ENCODE data around the gene CYFIP2. TPM values are rescaled to one million over a fixed set of nuclear protein-coding genes. Genes with fewer than 3 reads are reported as not detected.
"Not testable (repeated sequence)": the region's sequence is repeated elsewhere in the genome, so short reads cannot be mapped to it uniquely, and the experiment has no call there.

Gene CYFIP2
- total RNA-seq, 1 donor from 2014 or later = 42.9 TPM

DNA sequence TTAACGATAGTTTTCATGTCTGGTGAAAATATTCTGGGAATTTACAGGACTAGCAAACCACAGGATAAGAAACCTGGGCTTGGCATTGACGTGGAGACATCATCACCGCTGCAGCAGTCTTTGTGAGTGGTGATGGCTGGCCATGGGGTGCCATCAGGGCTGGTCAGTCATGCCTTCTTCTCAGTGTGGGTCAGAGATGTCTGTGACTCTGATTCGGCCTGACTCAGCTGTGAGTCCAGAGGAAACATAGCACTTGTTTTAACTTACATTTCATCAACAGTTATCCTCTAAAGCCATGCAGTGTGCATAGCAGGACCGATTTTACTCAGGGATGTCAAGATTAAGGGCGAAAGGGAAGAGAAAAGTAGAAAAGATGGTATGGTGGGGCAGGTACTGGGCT lies 33.2 kb upstream of the CYFIP2 start:
- Mint-ChIP-seq H3K27me3 (ENCODE audit: unreplicated experiment) (no peaks in the 10 kb centered on the region), H3K36me3 (ENCODE audit: low read depth, unreplicated experiment) (no peaks in the 10 kb centered on the region), H3K27ac (ENCODE audit: unreplicated experiment) (no peak overlapping the region), H3K4me3 (ENCODE audit: unreplicated experiment) (no peak overlapping the region), H3K4me1 (ENCODE audit: unreplicated experiment) (no peaks in the 10 kb centered on the region), H3K9me3 (ENCODE audit: unreplicated experiment) (no peaks in the 10 kb centered on the region)
- TF ChIP-seq, protein P1, sequence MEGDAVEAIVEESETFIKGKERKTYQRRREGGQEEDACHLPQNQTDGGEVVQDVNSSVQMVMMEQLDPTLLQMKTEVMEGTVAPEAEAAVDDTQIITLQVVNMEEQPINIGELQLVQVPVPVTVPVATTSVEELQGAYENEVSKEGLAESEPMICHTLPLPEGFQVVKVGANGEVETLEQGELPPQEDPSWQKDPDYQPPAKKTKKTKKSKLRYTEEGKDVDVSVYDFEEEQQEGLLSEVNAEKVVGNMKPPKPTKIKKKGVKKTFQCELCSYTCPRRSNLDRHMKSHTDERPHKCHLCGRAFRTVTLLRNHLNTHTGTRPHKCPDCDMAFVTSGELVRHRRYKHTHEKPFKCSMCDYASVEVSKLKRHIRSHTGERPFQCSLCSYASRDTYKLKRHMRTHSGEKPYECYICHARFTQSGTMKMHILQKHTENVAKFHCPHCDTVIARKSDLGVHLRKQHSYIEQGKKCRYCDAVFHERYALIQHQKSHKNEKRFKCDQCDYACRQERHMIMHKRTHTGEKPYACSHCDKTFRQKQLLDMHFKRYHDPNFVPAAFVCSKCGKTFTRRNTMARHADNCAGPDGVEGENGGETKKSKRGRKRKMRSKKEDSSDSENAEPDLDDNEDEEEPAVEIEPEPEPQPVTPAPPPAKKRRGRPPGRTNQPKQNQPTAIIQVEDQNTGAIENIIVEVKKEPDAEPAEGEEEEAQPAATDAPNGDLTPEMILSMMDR (IDR thresholded peaks at IDR 0.05; ENCODE audit: unreplicated experiment) = no peak
- DNase-seq (ENCODE audit: low spot score) = no peak

DNA sequence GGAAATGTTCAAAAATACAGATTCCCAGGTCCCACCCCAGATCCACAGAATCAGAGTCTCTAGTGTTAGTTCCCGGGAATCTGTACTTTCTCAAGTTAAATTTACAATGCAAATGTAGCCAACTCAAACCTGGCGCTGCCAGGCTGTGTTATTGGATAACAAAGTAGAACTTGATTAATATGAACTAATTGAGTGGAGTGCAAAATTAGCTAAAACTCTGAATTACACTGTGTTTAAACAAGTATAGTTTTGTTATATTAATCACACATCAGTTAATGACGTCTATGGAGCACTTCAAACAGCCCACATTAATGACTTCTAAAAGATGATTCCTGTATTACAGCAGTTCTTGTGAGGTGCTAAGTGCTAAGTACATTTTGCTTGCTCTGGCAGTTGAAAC lies 32.4 kb upstream of the CYFIP2 start:
- no peak overlapping the region for H3K27ac Mint-ChIP-seq (ENCODE audit: unreplicated experiment)
- H3K4me3 Mint-ChIP-seq (ENCODE audit: unreplicated experiment) = no peak overlapping the region
- TF ChIP-seq, protein P1 (IDR thresholded peaks at IDR 0.05; ENCODE audit: unreplicated experiment) = no peak
- DNase-seq (ENCODE audit: low spot score) = no peak
- no peaks in the 10 kb centered on the region for H3K4me1 Mint-ChIP-seq (ENCODE audit: unreplicated experiment)
- H3K36me3 Mint-ChIP-seq (ENCODE audit: low read depth, unreplicated experiment) = no peaks in the 10 kb centered on the region
- no peaks in the 10 kb centered on the region for H3K27me3 Mint-ChIP-seq (ENCODE audit: unreplicated experiment)
- no peaks in the 10 kb centered on the region for H3K9me3 Mint-ChIP-seq (ENCODE audit: unreplicated experiment)

DNA sequence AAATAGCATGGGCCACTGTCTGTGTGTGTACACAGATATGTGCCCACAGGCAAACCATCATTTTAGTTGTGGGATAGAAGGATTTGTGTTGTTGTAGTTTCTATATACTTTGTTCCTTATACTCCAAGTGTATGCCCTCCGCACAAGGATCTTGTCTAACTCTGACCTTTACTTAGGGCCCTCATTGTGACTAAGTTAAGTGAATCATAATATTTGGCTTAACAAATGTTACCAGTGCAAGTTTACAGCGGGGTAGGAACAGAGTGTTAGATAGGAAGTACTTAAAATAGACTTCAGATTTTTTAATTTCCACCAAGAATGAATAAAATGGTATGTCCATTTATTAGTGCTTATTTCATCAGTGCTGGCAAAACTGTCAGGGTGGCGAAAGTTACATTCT lies 29.5 kb upstream of the CYFIP2 start:
- no peak for DNase-seq (ENCODE audit: low spot score)
- TF ChIP-seq, protein P1 (IDR thresholded peaks at IDR 0.05; ENCODE audit: unreplicated experiment) = no peak
- H3K27ac Mint-ChIP-seq (ENCODE audit: unreplicated experiment) = no peak overlapping the region
- H3K4me3 Mint-ChIP-seq (ENCODE audit: unreplicated experiment) = no peak overlapping the region
- no peaks in the 10 kb centered on the region for H3K4me1 Mint-ChIP-seq (ENCODE audit: unreplicated experiment)
- H3K36me3 Mint-ChIP-seq (ENCODE audit: low read depth, unreplicated experiment) = no peaks in the 10 kb centered on the region
- H3K27me3 Mint-ChIP-seq (ENCODE audit: unreplicated experiment) = peaks cover 8% of the 10 kb centered on the region
- H3K9me3 Mint-ChIP-seq (ENCODE audit: unreplicated experiment) = no peaks in the 10 kb centered on the region

DNA sequence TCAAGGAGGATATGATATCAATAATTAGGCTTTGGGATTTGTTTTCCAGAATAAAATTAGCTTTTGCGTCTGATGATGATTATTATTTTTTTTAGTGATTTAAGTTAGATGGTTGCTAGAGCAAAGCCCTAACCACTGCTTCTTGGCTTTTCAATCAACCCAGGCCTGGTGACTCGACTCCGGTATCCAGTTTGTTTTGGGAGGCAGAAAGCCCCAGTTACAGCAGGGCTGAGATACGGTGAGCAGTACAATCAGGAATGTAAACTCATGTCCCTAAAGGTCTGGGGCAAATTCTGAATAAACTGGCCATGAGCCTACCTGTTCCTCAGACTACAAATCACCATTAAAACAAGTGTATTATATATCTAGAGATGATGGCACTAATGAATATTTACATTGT lies 24.4 kb upstream of the CYFIP2 start:
- H3K4me3 Mint-ChIP-seq (ENCODE audit: unreplicated experiment) = no peak overlapping the region
- H3K4me1 Mint-ChIP-seq (ENCODE audit: unreplicated experiment) = no peaks in the 10 kb centered on the region
- TF ChIP-seq, protein P1 (IDR thresholded peaks at IDR 0.05; ENCODE audit: unreplicated experiment) = no peak
- no peaks in the 10 kb centered on the region for H3K9me3 Mint-ChIP-seq (ENCODE audit: unreplicated experiment)
- H3K27me3 Mint-ChIP-seq (ENCODE audit: unreplicated experiment) = peaks cover 8% of the 10 kb centered on the region
- DNase-seq (ENCODE audit: low spot score) = no peak
- no peak overlapping the region for H3K27ac Mint-ChIP-seq (ENCODE audit: unreplicated experiment)
- no peaks in the 10 kb centered on the region for H3K36me3 Mint-ChIP-seq (ENCODE audit: low read depth, unreplicated experiment)

DNA sequence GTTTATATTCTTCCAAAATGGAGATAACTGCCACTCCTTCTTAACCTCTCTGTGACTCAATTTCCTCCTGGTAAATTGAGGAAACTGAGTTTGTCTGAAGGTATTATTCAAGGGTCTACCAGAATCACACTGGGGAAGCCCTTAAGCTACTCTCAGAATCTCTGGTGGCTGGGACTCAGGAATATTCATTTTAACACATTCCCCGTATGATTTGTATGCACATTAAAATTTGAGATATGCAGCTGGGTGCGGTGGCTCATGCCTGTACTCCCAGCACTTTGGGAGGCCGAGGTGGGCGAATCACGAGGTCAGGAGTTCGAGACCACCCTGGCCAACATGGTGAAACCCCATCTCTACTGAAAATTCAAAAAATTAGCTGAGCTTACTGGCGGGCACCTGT lies 21.2 kb upstream of the CYFIP2 start:
- H3K4me3 Mint-ChIP-seq (ENCODE audit: unreplicated experiment); H3K9me3 Mint-ChIP-seq (ENCODE audit: unreplicated experiment); H3K4me1 Mint-ChIP-seq (ENCODE audit: unreplicated experiment); DNase-seq (ENCODE audit: low spot score); H3K27me3 Mint-ChIP-seq (ENCODE audit: unreplicated experiment); H3K36me3 Mint-ChIP-seq (ENCODE audit: low read depth, unreplicated experiment); H3K27ac Mint-ChIP-seq (ENCODE audit: unreplicated experiment): not testable (repeated sequence)

DNA sequence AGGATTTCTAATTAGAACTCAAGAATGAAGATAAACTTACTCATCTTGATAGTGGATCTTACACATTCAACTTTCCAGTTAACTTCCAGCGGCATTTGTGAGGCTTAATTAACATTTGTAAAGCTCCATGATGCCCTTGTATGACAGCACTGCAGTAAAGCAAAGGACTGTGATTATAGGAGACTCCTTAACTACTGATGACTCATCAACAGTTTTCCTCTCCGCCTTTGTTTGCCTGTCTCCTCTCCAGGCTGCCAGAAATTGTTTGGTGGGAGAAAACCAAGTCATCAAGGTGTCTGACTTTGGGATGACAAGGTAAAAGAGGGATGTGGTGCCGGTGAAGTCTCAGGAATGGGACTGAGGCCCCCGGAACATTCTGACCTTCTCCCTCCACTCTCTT lies 20.4 kb upstream of the CYFIP2 start:
- TF ChIP-seq, protein P1 (IDR thresholded peaks at IDR 0.05; ENCODE audit: unreplicated experiment) = no peak
- H3K4me1 Mint-ChIP-seq (ENCODE audit: unreplicated experiment) = no peaks in the 10 kb centered on the region
- no peak for DNase-seq (ENCODE audit: low spot score)
- H3K4me3 Mint-ChIP-seq (ENCODE audit: unreplicated experiment) = no peak overlapping the region
- no peak overlapping the region for H3K27ac Mint-ChIP-seq (ENCODE audit: unreplicated experiment)
- H3K27me3 Mint-ChIP-seq (ENCODE audit: unreplicated experiment) = peaks cover 2% of the 10 kb centered on the region
- H3K36me3 Mint-ChIP-seq (ENCODE audit: low read depth, unreplicated experiment) = no peaks in the 10 kb centered on the region
- H3K9me3 Mint-ChIP-seq (ENCODE audit: unreplicated experiment) = no peaks in the 10 kb centered on the region
